Osteocyte (in vitro differentiated cells): ENCODE data around the gene NDUFB11. TPM values are rescaled to one million over a fixed set of nuclear protein-coding genes. Genes with fewer than 3 reads are reported as not detected.
A peak's percentile ranks its signal among the peaks of the same experiment; 100 is the strongest.
"Not testable (repeated sequence)": the region's sequence is repeated elsewhere in the genome, so short reads cannot be mapped to it uniquely, and the experiment has no call there.

Source experiments
- DNase-seq: peaks from one replicate; pipeline ENCODE4 v3.0.0; 2021; ENCODE audit warnings: mixed read lengths; ENCODE audit not compliant: unreplicated experiment; ENCODE audit errors: extremely low spot score
- H3K27ac Mint-ChIP-seq: one replicate; pipeline ENCODE4 v1.8.0; 2021; ENCODE audit warnings: mild to moderate bottlenecking, mixed read lengths; ENCODE audit not compliant: unreplicated experiment
- H3K27me3 Mint-ChIP-seq: one replicate; pipeline ENCODE4 v1.8.0; 2021; ENCODE audit warnings: mixed read lengths; ENCODE audit not compliant: unreplicated experiment
- H3K36me3 Mint-ChIP-seq: one replicate; pipeline ENCODE4 v1.8.0; 2021; ENCODE audit warnings: mixed read lengths; ENCODE audit not compliant: unreplicated experiment
- H3K4me1 Mint-ChIP-seq: one replicate; pipeline ENCODE4 v1.8.0; 2021; ENCODE audit warnings: mixed read lengths; ENCODE audit not compliant: unreplicated experiment
- H3K4me3 Mint-ChIP-seq: one replicate; pipeline ENCODE4 v1.8.0; 2021; ENCODE audit warnings: mild to moderate bottlenecking, moderate library complexity, mixed read lengths; ENCODE audit not compliant: unreplicated experiment
- H3K9me3 Mint-ChIP-seq: one replicate; pipeline ENCODE4 v1.8.0; 2021; ENCODE audit warnings: mixed read lengths; ENCODE audit not compliant: unreplicated experiment
- total RNA-seq: library from RNA; stranded (reverse); gene quantifications from 2 replicates; pipeline ENCODE4 v1.2.1, GENCODE V29; 2021
- TF ChIP-seq, protein P1 (sequence below): fragments of 200-600 bp; sonication (generic); IDR thresholded peaks from 2 replicates; pipeline ENCODE4 v1.5.0; 2021; ENCODE audit warnings: antibody characterized with exemption, mild to moderate bottlenecking, moderate library complexity

Gene NDUFB11
- total RNA-seq, 1 donor from 2014 or later: 83.6 TPM

DNA sequence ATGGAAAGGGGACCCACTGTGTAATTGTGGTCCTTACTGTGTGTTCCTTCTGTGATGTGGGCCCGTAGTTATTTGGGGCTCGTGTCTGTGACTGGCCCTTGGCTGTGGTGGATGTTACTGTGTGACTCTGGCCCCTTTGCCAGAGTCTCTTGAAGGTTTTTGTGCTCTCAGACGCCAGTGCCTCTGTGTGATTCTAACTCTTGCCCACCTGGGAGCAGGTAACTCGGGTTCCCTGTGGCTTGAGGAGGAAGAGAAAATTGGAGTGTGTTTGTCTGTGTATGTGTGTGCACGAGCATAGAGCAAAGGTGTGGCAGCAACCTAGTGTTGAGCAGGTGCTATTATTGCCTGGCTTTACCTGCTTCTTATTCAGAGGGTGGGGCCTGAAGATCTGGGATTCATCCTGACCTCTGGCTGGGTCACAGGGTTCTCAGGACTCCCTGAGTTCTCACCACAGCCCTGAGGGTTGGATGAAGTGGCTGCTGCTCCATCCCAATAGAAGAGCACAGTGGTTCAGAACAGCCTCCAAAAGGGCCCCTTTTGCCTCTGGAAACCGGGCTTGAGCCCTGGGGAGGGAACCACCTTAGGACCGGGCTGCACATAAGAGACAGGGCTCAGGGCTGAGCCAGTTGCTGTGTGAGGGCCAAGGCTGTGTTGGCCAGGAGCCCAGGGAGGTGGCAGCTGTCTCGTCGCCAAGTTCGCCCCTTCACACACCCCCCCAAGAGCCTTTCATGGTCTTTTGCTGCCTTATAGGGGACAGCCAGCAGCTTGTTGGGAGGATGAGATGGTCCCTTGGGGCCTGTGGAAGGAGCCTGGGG, 1.8 kb upstream of the NDUFB11 start:
- H3K9me3 Mint-ChIP-seq: peaks cover 4% of the 10 kb centered on the region
- TF ChIP-seq, protein P1, sequence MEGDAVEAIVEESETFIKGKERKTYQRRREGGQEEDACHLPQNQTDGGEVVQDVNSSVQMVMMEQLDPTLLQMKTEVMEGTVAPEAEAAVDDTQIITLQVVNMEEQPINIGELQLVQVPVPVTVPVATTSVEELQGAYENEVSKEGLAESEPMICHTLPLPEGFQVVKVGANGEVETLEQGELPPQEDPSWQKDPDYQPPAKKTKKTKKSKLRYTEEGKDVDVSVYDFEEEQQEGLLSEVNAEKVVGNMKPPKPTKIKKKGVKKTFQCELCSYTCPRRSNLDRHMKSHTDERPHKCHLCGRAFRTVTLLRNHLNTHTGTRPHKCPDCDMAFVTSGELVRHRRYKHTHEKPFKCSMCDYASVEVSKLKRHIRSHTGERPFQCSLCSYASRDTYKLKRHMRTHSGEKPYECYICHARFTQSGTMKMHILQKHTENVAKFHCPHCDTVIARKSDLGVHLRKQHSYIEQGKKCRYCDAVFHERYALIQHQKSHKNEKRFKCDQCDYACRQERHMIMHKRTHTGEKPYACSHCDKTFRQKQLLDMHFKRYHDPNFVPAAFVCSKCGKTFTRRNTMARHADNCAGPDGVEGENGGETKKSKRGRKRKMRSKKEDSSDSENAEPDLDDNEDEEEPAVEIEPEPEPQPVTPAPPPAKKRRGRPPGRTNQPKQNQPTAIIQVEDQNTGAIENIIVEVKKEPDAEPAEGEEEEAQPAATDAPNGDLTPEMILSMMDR: no peak
- H3K27ac Mint-ChIP-seq: peak overlapping the region; percentile 98
- no peaks in the 10 kb centered on the region for H3K27me3 Mint-ChIP-seq
- H3K4me3 Mint-ChIP-seq: peak overlapping the region; percentile 96
- peaks cover 5% of the 10 kb centered on the region for H3K36me3 Mint-ChIP-seq
- H3K4me1 Mint-ChIP-seq: peaks cover 17% of the 10 kb centered on the region
- no peak for DNase-seq

DNA sequence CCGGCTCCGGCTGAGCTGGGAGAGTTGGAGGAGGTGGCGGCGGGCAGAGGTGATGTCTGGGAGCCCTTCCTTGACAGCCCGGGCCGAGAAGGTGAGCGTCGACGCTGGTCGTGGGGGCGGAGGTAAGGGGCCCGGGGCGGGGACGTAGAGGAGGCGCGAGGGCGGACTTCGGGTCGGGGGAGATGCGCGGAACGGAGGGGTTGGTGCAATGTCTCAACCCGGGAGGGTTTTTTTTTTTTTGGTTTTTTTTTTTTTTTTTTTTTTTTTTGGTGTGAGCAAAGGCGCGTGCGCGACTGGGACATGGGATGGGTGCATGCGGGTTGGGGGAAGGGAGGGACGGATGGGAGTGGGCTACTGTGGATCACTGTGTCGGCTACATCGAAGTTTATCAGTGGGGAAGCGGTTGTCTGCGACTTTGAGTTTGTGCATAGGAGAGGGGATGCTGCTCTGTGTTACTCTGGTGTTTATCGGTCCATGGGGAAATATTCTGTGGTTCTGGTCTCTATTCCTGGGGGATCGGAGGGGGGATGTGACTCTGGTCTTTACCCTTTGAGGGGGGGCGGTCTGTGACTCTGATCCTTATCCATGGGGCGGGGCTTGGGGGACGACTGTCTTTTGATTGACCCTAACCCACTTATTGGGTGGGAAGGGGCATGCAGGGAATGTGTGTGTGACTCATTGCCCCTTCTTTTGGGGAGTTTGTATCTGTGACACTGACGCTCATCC, 1.1 kb upstream of the NDUFB11 start:
- DNase-seq: no peak
- no peaks in the 10 kb centered on the region for H3K27me3 Mint-ChIP-seq
- TF ChIP-seq, protein P1: no peak
- peak overlapping the region; percentile 98 for H3K27ac Mint-ChIP-seq
- H3K4me3 Mint-ChIP-seq: peak overlapping the region; percentile 96
- peaks cover 17% of the 10 kb centered on the region for H3K4me1 Mint-ChIP-seq
- H3K9me3 Mint-ChIP-seq: peaks cover 4% of the 10 kb centered on the region
- peaks cover 6% of the 10 kb centered on the region for H3K36me3 Mint-ChIP-seq

DNA sequence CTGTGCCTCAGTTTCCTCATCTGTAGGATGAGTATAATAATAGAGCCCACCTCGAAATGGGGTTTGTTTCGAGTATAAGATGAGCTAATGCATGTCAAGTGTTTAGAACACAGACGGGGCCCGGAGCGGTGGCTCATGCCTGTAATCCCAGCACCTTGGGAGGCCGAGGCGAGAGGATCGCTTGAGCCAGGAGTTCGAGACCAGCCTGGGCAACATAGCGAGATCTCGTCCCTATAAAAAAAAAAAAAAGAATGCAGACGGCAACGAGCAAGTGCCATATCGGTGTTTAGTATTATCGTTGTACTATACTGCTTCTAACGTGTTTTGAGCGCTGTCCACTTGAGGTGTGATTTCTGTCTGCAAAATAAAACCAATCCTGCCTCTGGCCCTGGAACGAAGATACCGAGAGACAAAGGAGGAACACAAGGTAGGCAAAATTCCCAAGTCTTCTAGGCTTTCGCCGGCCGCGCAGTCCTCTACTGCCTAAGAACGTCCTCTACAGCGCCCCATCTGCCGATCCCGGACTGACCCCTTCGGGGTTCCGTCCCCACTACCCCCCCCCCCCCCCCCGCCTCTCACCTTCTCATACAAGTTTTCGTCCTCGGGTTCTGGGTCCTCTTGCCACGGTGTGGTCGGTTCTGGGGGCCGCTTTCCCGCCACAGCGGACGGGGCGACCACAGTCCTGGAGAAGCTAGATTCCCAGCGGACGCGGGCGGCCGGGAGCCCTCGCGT, 442 bp downstream of the NDUFB11 start:
- H3K36me3 Mint-ChIP-seq: peaks cover 7% of the 10 kb centered on the region
- peak overlapping the region; percentile 96 for H3K4me3 Mint-ChIP-seq
- DNase-seq: no peak
- H3K9me3 Mint-ChIP-seq: peaks cover 4% of the 10 kb centered on the region
- no peaks in the 10 kb centered on the region for H3K27me3 Mint-ChIP-seq
- TF ChIP-seq, protein P1: no peak
- H3K4me1 Mint-ChIP-seq: peaks cover 17% of the 10 kb centered on the region
- peak overlapping the region; percentile 98 for H3K27ac Mint-ChIP-seq

DNA sequence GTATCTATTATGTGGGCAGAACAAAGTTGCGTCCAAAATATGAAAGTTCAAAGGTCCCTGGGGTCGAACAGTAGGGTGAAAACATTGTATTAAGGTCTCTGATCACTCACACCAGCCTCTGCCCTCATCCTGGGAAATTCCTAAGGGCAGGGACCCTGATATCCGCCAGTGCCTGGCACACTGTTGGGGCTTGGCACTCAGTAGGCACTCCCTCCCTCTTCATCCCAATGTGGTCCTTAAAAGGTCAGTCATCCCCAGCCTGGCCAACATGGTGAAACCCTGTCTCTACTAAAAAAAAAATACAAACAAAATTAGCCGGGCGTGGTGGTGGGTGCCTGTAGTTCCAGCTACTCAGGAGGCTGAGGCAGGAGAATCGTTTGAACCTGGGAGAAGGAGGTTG, 6.3 kb downstream of the NDUFB11 start:
- peaks cover 5% of the 10 kb centered on the region for H3K36me3 Mint-ChIP-seq
- H3K27ac Mint-ChIP-seq: no peak overlapping the region
- no peak for DNase-seq
- no peak overlapping the region for H3K4me3 Mint-ChIP-seq
- peaks cover 4% of the 10 kb centered on the region for H3K9me3 Mint-ChIP-seq
- no peaks in the 10 kb centered on the region for H3K27me3 Mint-ChIP-seq
- TF ChIP-seq, protein P1: no peak
- H3K4me1 Mint-ChIP-seq: peaks cover under 1% of the 10 kb centered on the region

DNA sequence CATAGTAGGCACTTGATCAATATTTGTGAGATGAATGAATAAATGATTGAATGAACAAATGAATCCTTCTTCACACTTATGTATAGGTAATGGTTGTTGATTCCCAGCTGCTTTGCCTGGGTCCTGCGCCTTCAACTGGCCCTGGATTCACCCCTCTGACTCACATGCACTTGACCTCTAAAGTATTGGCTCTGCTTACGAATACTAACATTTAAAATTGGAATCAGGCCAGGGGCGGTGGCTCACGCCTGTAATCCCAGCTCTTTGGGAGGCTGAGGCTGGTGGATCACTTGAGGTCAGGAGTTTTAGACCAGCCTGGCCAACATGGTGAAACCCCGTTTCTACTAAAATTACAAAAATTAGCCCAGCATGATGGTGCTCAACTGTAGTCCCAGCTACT, 8.9 kb downstream of the NDUFB11 start:
- DNase-seq, H3K9me3 Mint-ChIP-seq, H3K4me3 Mint-ChIP-seq, H3K27ac Mint-ChIP-seq, H3K4me1 Mint-ChIP-seq, H3K27me3 Mint-ChIP-seq, H3K36me3 Mint-ChIP-seq: not testable (repeated sequence)
